ENCODE results near the gene CDHR1.

Gene CDHR1

GRCh38 chr10:84267503-84268126 is 73.3 kb downstream of the CDHR1 start:
- no peak for DNase-seq

GRCh38 chr10:84269162-84269561 is 74.8 kb downstream of the CDHR1 start:
- DNase-seq: no peak
